ENCODE measurements around the gene XPC.

The XPC gene

GRCh38 chr3:14097616-14098391, 80.6 kb downstream of the XPC start:
- no peak for DNase-seq (ENCODE audit: low read depth)
- TF ChIP-seq, protein P1, sequence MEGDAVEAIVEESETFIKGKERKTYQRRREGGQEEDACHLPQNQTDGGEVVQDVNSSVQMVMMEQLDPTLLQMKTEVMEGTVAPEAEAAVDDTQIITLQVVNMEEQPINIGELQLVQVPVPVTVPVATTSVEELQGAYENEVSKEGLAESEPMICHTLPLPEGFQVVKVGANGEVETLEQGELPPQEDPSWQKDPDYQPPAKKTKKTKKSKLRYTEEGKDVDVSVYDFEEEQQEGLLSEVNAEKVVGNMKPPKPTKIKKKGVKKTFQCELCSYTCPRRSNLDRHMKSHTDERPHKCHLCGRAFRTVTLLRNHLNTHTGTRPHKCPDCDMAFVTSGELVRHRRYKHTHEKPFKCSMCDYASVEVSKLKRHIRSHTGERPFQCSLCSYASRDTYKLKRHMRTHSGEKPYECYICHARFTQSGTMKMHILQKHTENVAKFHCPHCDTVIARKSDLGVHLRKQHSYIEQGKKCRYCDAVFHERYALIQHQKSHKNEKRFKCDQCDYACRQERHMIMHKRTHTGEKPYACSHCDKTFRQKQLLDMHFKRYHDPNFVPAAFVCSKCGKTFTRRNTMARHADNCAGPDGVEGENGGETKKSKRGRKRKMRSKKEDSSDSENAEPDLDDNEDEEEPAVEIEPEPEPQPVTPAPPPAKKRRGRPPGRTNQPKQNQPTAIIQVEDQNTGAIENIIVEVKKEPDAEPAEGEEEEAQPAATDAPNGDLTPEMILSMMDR (conservative IDR thresholded peaks at IDR 0.05; ENCODE audit: low read depth, low read length): no peak

GRCh38 chr3:14096742-14097141, 81.7 kb downstream of the XPC start:
- DNase-seq (ENCODE audit: low read depth): no peak
- no peak overlapping the region for H3K4me3 ChIP-seq (ENCODE audit: low read length)
- TF ChIP-seq, protein P1 (conservative IDR thresholded peaks at IDR 0.05; ENCODE audit: low read depth, low read length): no peak

More at GRCh38 chr3:14097616-14098391, 80.6 kb downstream of the XPC start:
- H3K4me3 ChIP-seq (ENCODE audit: low read length): no peak overlapping the region

Measured in retinal pigment epithelial cell (primary cell).